HG03378 (cell line): ENCODE measurements around the gene ANKRA2.
"Not testable (repeated sequence)": the region's sequence is repeated elsewhere in the genome, so short reads cannot be mapped to it uniquely, and the experiment has no call there.

ENCODE experiments used
- ATAC-seq: cut with Tn5 transposase; IDR thresholded peaks from one replicate; pipeline ENCODE4 v1.9.1; 2021; ENCODE audit warnings: mild to moderate bottlenecking, moderate library complexity; ENCODE audit not compliant: unreplicated experiment

Gene ANKRA2

GRCh38 chr5:73552642-73553041 is 12.8 kb downstream of the ANKRA2 start:
- no peak for ATAC-seq

GRCh38 chr5:73550016-73550415 is 15.4 kb downstream of the ANKRA2 start:
- ATAC-seq = no peak

GRCh38 chr5:73545403-73545779 is 20.0 kb downstream of the ANKRA2 start:
- no peak for ATAC-seq

- no peak for ATAC-seq
Observed at GRCh38 chr5:73544429-73545402, 20.7 kb downstream of the ANKRA2 start.

GRCh38 chr5:73542020-73542419 is 23.4 kb downstream of the ANKRA2 start:
- no peak for ATAC-seq

- no peak for ATAC-seq
Observed at GRCh38 chr5:73540192-73540591, 25.2 kb downstream of the ANKRA2 start.

- ATAC-seq = no peak
Observed at GRCh38 chr5:73539730-73540129, 25.7 kb downstream of the ANKRA2 start.

- no peak for ATAC-seq
Observed at GRCh38 chr5:73534971-73535370, 30.5 kb downstream of the ANKRA2 start.

- ATAC-seq = no peak
Observed at GRCh38 chr5:73534011-73534644, 31.3 kb downstream of the ANKRA2 start.

GRCh38 chr5:73532195-73532594 is 33.2 kb downstream of the ANKRA2 start:
- no peak for ATAC-seq

- ATAC-seq = no peak
Observed at GRCh38 chr5:73531356-73531755, 34.1 kb downstream of the ANKRA2 start.

- no peak for ATAC-seq
Observed at GRCh38 chr5:73529081-73529480, 36.4 kb downstream of the ANKRA2 start.

GRCh38 chr5:73528248-73528647 is 37.2 kb downstream of the ANKRA2 start:
- no peak for ATAC-seq

GRCh38 chr5:73525606-73526203 is 39.7 kb downstream of the ANKRA2 start:
- no peak for ATAC-seq

GRCh38 chr5:73523861-73524260 is 41.6 kb downstream of the ANKRA2 start:
- no peak for ATAC-seq

- ATAC-seq = no peak
Observed at GRCh38 chr5:73522989-73523388, 42.5 kb downstream of the ANKRA2 start.

- peak; percentile 91 for ATAC-seq
Observed at GRCh38 chr5:73519531-73520283, 45.7 kb downstream of the ANKRA2 start.

- no peak for ATAC-seq
Observed at GRCh38 chr5:73515232-73515631, 50.2 kb downstream of the ANKRA2 start.

- ATAC-seq = no peak
Observed at GRCh38 chr5:73514418-73514817, 51.0 kb downstream of the ANKRA2 start.

- ATAC-seq = no peak
Observed at GRCh38 chr5:73513996-73514395, 51.4 kb downstream of the ANKRA2 start.

- ATAC-seq = not testable (repeated sequence)
Observed at GRCh38 chr5:73508521-73508920, 56.9 kb downstream of the ANKRA2 start.
